B cell (primary cell): Measurements from ENCODE around the gene FTO. TPM values are rescaled to one million over a fixed set of nuclear protein-coding genes. Genes with fewer than 3 reads are reported as not detected.

Experiments
- ATAC-seq: fragments of 200-7000 bp; cut with Tn5 transposase; one replicate; pipeline ENCODE4 v1.10.0; 2021; ENCODE audit warnings: low read depth, mild to moderate bottlenecking, moderate number of reproducible peaks, moderate library complexity
- CTCF ChIA-PET: fragments of 350-600 bp; sonication (Branson Sonifier 250); formaldehyde crosslinking; loops from one replicate; lab custom pipeline; 2021; ENCODE audit warnings: antibody characterized with exemption, inconsistent platforms; lab: Charles Lee
- POLR2A ChIA-PET: fragments of 350-600 bp; sonication (Branson Sonifier 250); formaldehyde crosslinking; loops from one replicate; lab custom pipeline; 2021; ENCODE audit warnings: antibody characterized with exemption; lab: Charles Lee
- DNase-seq: peaks from one replicate; pipeline ENCODE4 v3.0.0; 2013
- H2AFZ ChIP-seq: 2 replicates; pipeline ENCODE4 v1.6.1; 2012; ENCODE audit warnings: mild to moderate bottlenecking, low read depth, low read length; ENCODE audit not compliant: insufficient read depth, poor library complexity, severe bottlenecking
- H3K27ac ChIP-seq, 2 donors: 1 replicate in 1 of 2; 2 replicates in 1 of 2; pipeline ENCODE4 v1.5.1; 2012 to 2013; ENCODE audit warnings: low read length in 2 of 2, mild to moderate bottlenecking in 2 of 2, moderate library complexity in 1 of 2
- H3K27me3 ChIP-seq, 4 experiments: fragments of 200-600 bp in 1 of 4; sonication (generic) in 1 of 4; replicated peaks in 1 of 4; 1 replicate in 2 of 4; 2 replicates in 2 of 4; pipeline versions ENCODE4 v1.6.1 to v1.7.0; 2013 to 2016; ENCODE audit warnings: low read length in 3 of 4, mild to moderate bottlenecking in 2 of 4, mixed read lengths in 1 of 4, moderate library complexity in 1 of 4; ENCODE audit not compliant: insufficient read depth in 4 of 4, control insufficient read depth in 3 of 4; ENCODE audit errors: control extremely low read depth in 1 of 4
- H3K36me3 ChIP-seq, 2 experiments: replicated peaks in 1 of 2; 1 replicate in 1 of 2; 2 replicates in 1 of 2; pipeline versions ENCODE4 v1.6.1 to v1.7.1; 2013; ENCODE audit warnings: low read length in 1 of 2; ENCODE audit not compliant: insufficient read depth in 2 of 2, control insufficient read depth in 1 of 2; ENCODE audit errors: control extremely low read depth in 1 of 2, extremely low read depth in 1 of 2
- H3K4me1 ChIP-seq, 2 donors: fragments of 200-600 bp in 1 of 2; sonication (generic) in 1 of 2; 1 replicate in 1 of 2; 2 replicates in 1 of 2; pipeline versions ENCODE4 v1.5.1 to v1.6.1; 2013 to 2017; ENCODE audit warnings: low read length in 2 of 2; ENCODE audit not compliant: control insufficient read depth in 2 of 2, insufficient read depth in 2 of 2
- H3K4me2 ChIP-seq: replicated peaks from 2 replicates; pipeline ENCODE3; 2012; ENCODE audit warnings: mild to moderate bottlenecking, low read depth, low read length; ENCODE audit not compliant: poor library complexity, severe bottlenecking
- H3K4me3 ChIP-seq, 5 experiments: fragments of 200-600 bp in 1 of 5; sonication (generic) in 1 of 5; 1 replicate in 3 of 5; 2 replicates in 2 of 5; pipeline versions ENCODE4 v1.5.1 to v1.7.0; 2011 to 2016; ENCODE audit warnings: low read length in 4 of 5, mild to moderate bottlenecking in 4 of 5, low read depth in 2 of 5, control low read depth in 1 of 5, moderate library complexity in 1 of 5; ENCODE audit not compliant: insufficient read depth in 1 of 5; ENCODE audit errors: control extremely low read depth in 1 of 5, extremely low read depth in 1 of 5
- H3K79me2 ChIP-seq: fragments of 200-600 bp; sonication (generic); one replicate; pipeline ENCODE4 v1.6.0; 2016; ENCODE audit warnings: low read length; ENCODE audit not compliant: control insufficient read depth, insufficient read depth
- H3K9ac ChIP-seq: fragments of 200-600 bp; sonication (generic); 2 replicates; pipeline ENCODE4 v1.6.1; 2017; ENCODE audit warnings: mild to moderate bottlenecking, low read length, moderate library complexity
- H3K9me3 ChIP-seq, 3 donors: one replicate each; pipeline versions ENCODE4 v1.6.1 to v1.7.1; 2013; ENCODE audit warnings: low read length in 2 of 3; ENCODE audit not compliant: control insufficient read depth in 2 of 3, insufficient read depth in 1 of 3; ENCODE audit errors: control extremely low read depth in 1 of 3
- H4K20me1 ChIP-seq: 2 replicates; pipeline ENCODE4 v1.6.0; 2012; ENCODE audit warnings: mild to moderate bottlenecking, low read length; ENCODE audit not compliant: insufficient read depth, control insufficient read depth, poor library complexity, severe bottlenecking
- H3K27ac Mint-ChIP-seq: one replicate; pipeline ENCODE4 v1.8.0; 2021; ENCODE audit warnings: mixed read lengths
- H3K27me3 Mint-ChIP-seq: one replicate; pipeline ENCODE4 v1.8.0; 2021; ENCODE audit warnings: mixed read lengths
- H3K4me1 Mint-ChIP-seq: one replicate; pipeline ENCODE4 v1.8.0; 2021; ENCODE audit warnings: mixed read lengths
- H3K4me3 Mint-ChIP-seq: one replicate; pipeline ENCODE4 v1.8.0; 2021; ENCODE audit warnings: mixed read lengths
- H3K9me3 Mint-ChIP-seq: one replicate; pipeline ENCODE4 v1.8.0; 2022; ENCODE audit warnings: mixed read lengths; ENCODE audit not compliant: insufficient read depth
- EZH2 ChIP-seq: IDR thresholded peaks from 2 replicates; pipeline ENCODE4 v1.6.1; 2012; ENCODE audit warnings: borderline replicate concordance, low read depth, mild to moderate bottlenecking, moderate library complexity, low read length; ENCODE audit not compliant: insufficient read depth, poor library complexity, severe bottlenecking
- WGBS: methylation state at CpG from one replicate; pipeline ENCODE4 v1.1.5; 2013; ENCODE audit warnings: missing lambda C conversion rate; ENCODE audit not compliant: insufficient coverage; 5-methylcytosine and 5-hydroxymethylcytosine counted together
- intact Hi-C: fragments of 100-400 bp; cut with micrococcal nuclease; formaldehyde crosslinking; loops from one replicate; pipeline ENCODE4 v1.10.0; 2022
- polyA plus RNA-seq: library from polyadenylated mRNA; depleted of rRNA; stranded (reverse); fragments of >200 nt; gene quantifications from 2 replicates; pipeline ENCODE4 v1.2.3, GENCODE V29; 2012
- total RNA-seq, 2 donors: library from RNA; stranded (reverse); fragments of 120-200 nt in 1 of 2; gene quantifications; 1 replicate in 1 of 2; 2 replicates in 1 of 2; pipeline versions ENCODE4 v1.2.3 to v1.2.4, GENCODE V29; 2013 to 2022
- TF ChIP-seq, protein P1 (sequence below): fragments of 200-600 bp; IDR thresholded peaks from one replicate; pipeline ENCODE4 v1.8.0; 2022; ENCODE audit warnings: antibody characterized with exemption, mild to moderate bottlenecking

FTO gene
- total and polyA plus RNA-seq, 2 donors (not counting 1 experiment from before 2014, with no cell fraction given): 26.5 to 68.5 TPM

DNA sequence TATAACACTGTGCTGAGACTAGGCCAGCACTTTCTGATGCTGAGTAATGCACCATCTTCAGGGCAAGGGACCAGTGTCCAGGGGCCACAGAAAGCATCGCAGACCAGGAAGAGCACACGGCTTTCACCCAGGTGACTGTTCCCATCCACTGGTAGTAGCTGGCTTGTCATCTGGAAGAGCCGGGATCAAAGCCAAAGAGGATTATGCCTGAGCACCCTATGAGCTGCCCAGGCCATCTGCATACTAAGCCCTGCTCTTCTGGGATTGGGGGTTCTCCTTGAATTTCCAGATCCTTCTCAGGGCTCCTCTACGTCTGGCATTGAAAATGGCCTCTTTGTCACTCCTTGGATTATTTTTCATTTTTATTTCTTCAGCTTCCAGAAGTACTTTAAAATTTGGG, 441.9 kb downstream of the FTO start:
- H3K27me3 ChIP-seq: no peaks in the 10 kb centered on the region
- no peaks in the 10 kb centered on the region for H3K36me3 ChIP-seq
- POLR2A ChIA-PET: no interaction called here
- 97% methylated on average over 3 of the region's 4 CpGs for WGBS
- Mint-ChIP-seq H3K27ac (no peak overlapping the region), H3K4me3 (no peak overlapping the region), H3K27me3 (peaks cover 6% of the 10 kb centered on the region), H3K9me3 (no peaks in the 10 kb centered on the region), H3K4me1 (no peaks in the 10 kb centered on the region)
- CTCF ChIA-PET: no interaction called here
- no peaks in the 10 kb centered on the region for H3K4me1 ChIP-seq
- H3K9me3 ChIP-seq: peaks cover 0 to 2% (median 0%) of the 10 kb centered on the region in 3 donors
- no peaks in the 10 kb centered on the region for H4K20me1 ChIP-seq
- no peak overlapping the region for H3K9ac ChIP-seq
- no peak overlapping the region for H3K4me2 ChIP-seq
- H3K27ac ChIP-seq: no peak overlapping the region
- H3K4me3 ChIP-seq: no peak overlapping the region
- no peak for ATAC-seq
- intact Hi-C loops: no loop called here
- DNase-seq: no peak
- no peak for TF ChIP-seq EZH2
- TF ChIP-seq, protein P1, sequence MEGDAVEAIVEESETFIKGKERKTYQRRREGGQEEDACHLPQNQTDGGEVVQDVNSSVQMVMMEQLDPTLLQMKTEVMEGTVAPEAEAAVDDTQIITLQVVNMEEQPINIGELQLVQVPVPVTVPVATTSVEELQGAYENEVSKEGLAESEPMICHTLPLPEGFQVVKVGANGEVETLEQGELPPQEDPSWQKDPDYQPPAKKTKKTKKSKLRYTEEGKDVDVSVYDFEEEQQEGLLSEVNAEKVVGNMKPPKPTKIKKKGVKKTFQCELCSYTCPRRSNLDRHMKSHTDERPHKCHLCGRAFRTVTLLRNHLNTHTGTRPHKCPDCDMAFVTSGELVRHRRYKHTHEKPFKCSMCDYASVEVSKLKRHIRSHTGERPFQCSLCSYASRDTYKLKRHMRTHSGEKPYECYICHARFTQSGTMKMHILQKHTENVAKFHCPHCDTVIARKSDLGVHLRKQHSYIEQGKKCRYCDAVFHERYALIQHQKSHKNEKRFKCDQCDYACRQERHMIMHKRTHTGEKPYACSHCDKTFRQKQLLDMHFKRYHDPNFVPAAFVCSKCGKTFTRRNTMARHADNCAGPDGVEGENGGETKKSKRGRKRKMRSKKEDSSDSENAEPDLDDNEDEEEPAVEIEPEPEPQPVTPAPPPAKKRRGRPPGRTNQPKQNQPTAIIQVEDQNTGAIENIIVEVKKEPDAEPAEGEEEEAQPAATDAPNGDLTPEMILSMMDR: no peak
- no peak overlapping the region for H2AFZ ChIP-seq
- no peaks in the 10 kb centered on the region for H3K79me2 ChIP-seq

DNA sequence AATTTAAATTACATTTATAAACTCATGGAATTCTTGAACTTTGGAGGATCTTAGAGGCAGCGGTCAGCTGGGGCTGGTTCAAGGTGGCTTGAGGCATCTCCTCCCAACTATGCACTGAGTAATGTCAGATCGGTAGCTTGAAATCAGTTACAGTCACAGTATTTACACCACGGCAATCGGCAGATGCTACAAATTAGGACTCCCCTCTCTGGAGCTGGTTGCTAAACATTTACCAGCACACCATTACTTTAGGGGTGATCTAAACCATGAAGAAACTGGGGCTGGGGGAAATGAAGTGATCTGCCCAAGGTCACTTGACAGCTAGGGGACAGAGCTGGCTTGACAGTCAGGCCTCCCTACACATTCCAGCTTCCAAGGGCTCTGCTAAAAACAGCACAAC, 445.0 kb downstream of the FTO start:
- Histone ChIP-seq H3K9ac (no peak overlapping the region), H3K79me2 (no peaks in the 10 kb centered on the region), H2AFZ (no peak overlapping the region), H3K9me3 (peaks cover 0 to 1% (median 0%) of the 10 kb centered on the region in 3 donors), H3K4me3 (no peak overlapping the region), H3K27ac (no peak overlapping the region), H3K36me3 (no peaks in the 10 kb centered on the region), H3K27me3 (no peaks in the 10 kb centered on the region), H3K4me2 (no peak overlapping the region), H3K4me1 (no peaks in the 10 kb centered on the region), H4K20me1 (no peaks in the 10 kb centered on the region)
- H3K4me1 Mint-ChIP-seq: no peaks in the 10 kb centered on the region
- DNase-seq (no peak), ATAC-seq (no peak)
- H3K4me3 Mint-ChIP-seq: no peak overlapping the region
- H3K27me3 Mint-ChIP-seq: peaks cover 6% of the 10 kb centered on the region
- TF ChIP-seq, protein P1: no peak
- TF ChIP-seq EZH2: no peak
- no peak overlapping the region for H3K27ac Mint-ChIP-seq
- POLR2A ChIA-PET: no interaction called here
- H3K9me3 Mint-ChIP-seq: no peaks in the 10 kb centered on the region
- intact Hi-C loops: no loop called here
- CTCF ChIA-PET: no interaction called here
- WGBS: 100% methylated on average over 1 of the region's 4 CpGs
